Measurements from ENCODE around the gene UNC5B. TPM values are rescaled to one million over a fixed set of nuclear protein-coding genes. Genes with fewer than 3 reads are reported as not detected.

The UNC5B gene
- total and polyA plus RNA-seq, 2 experiments from 2014 or later: 12.7 to 15.5 TPM

- Histone ChIP-seq H4K20me1 (ENCODE audit: insufficient read depth, poor library complexity, severe bottlenecking) (no peaks in the 10 kb centered on the region), H3K9me2 (replicated peaks; ENCODE audit: insufficient read depth) (no peaks in the 10 kb centered on the region)
These were observed 85.0 kb downstream of the UNC5B start for GRCh38 chr10:71297343-71297742.

DNA sequence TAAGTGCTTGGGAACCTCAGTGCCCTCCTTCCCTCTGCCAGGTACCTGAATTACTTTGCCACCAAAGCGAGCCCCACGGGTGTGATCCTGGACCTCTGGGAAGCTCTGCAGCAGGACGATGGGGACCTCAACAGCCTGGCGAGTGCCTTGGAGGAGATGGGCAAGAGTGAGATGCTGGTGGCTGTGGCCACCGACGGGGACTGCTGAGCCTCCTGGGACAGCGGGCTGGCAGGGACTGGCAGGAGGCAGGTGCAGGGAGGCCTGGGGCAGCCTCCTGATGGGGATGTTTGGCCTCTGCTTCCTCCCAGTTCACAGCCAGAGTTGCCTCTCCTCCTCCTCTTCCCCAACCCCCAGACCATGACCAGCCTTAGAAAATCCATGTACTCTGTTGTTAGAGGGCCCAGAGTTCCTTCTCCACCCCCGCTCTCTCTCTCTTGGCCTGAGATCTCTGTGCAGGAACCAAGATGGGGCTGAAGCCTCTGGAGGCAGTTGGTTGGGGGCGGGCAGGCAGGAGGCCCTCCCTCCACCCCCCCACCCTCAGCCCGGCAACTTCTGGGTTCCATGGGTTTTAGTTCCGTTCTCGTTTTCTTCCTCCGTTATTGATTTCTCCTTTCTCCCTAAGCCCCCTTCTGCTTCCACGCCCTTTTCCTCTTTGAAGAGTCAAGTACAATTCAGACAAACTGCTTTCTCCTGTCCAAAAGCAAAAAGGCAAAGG is 86.9 kb downstream of the UNC5B start:
- Histone ChIP-seq H3K36me3 (replicated peaks; ENCODE audit: insufficient read depth, low read depth) (no peaks in the 10 kb centered on the region), H2AFZ (no peak overlapping the region), H3K9me2 (replicated peaks; ENCODE audit: insufficient read depth) (no peaks in the 10 kb centered on the region), H3K27me3 (no peaks in the 10 kb centered on the region), H3K9me3 (ENCODE audit: low read depth) (no peaks in the 10 kb centered on the region), H3K4me2 (no peak overlapping the region), H3K4me1 (ENCODE audit: insufficient read depth) (no peaks in the 10 kb centered on the region), H3K4me3 (no peak overlapping the region), H4K20me1 (ENCODE audit: insufficient read depth, poor library complexity, severe bottlenecking) (no peaks in the 10 kb centered on the region), H3K27ac (no peak overlapping the region), H3K79me2 (no peaks in the 10 kb centered on the region)
- no peak for DNase-seq (ENCODE audit: low spot score)
- TF ChIP-seq EZH2phosphoT487 (IDR thresholded peaks at IDR 0.05; ENCODE audit: low read depth, severe bottlenecking, unreplicated experiment): no peak
- no peak for TF ChIP-seq CTCF (IDR thresholded peaks at IDR 0.05; ENCODE audit: poor library complexity)
- WGBS (ENCODE audit: low lambda C conversion rate, missing lambda C conversion rate): 93% methylated on average over 14 of the region's 14 CpGs

More at GRCh38 chr10:71297343-71297742, 85.0 kb downstream of the UNC5B start:
- no peak overlapping the region for H3K27ac ChIP-seq
- H3K36me3 ChIP-seq (replicated peaks; ENCODE audit: insufficient read depth, low read depth): no peaks in the 10 kb centered on the region
- H3K9me3 ChIP-seq (ENCODE audit: low read depth): no peaks in the 10 kb centered on the region
- no peak for TF ChIP-seq CTCF (IDR thresholded peaks at IDR 0.05; ENCODE audit: poor library complexity)
- TF ChIP-seq EZH2 (IDR thresholded peaks at IDR 0.05; ENCODE audit: borderline replicate concordance): no peak
- no peak for TF ChIP-seq EZH2phosphoT487 (IDR thresholded peaks at IDR 0.05; ENCODE audit: low read depth, severe bottlenecking, unreplicated experiment)
- DNase-seq (ENCODE audit: low spot score): no peak
- no peak overlapping the region for H2AFZ ChIP-seq
- WGBS (ENCODE audit: low lambda C conversion rate, missing lambda C conversion rate): 83% methylated on average over 3 of the region's 3 CpGs
- H3K4me1 ChIP-seq (ENCODE audit: insufficient read depth): no peaks in the 10 kb centered on the region
- H3K4me3 ChIP-seq: no peak overlapping the region
- no peak overlapping the region for H3K4me2 ChIP-seq
- no peaks in the 10 kb centered on the region for H3K79me2 ChIP-seq
- no peaks in the 10 kb centered on the region for H3K27me3 ChIP-seq

GRCh38 chr10:71300555-71301370 is 88.4 kb downstream of the UNC5B start:
- Histone ChIP-seq H3K27me3 (no peaks in the 10 kb centered on the region), H3K79me2 (no peaks in the 10 kb centered on the region), H4K20me1 (ENCODE audit: insufficient read depth, poor library complexity, severe bottlenecking) (no peaks in the 10 kb centered on the region), H2AFZ (no peak overlapping the region), H3K4me2 (no peak overlapping the region), H3K36me3 (replicated peaks; ENCODE audit: insufficient read depth, low read depth) (no peaks in the 10 kb centered on the region), H3K9me2 (replicated peaks; ENCODE audit: insufficient read depth) (no peaks in the 10 kb centered on the region), H3K4me3 (no peak overlapping the region), H3K9me3 (ENCODE audit: low read depth) (no peaks in the 10 kb centered on the region), H3K4me1 (ENCODE audit: insufficient read depth) (no peaks in the 10 kb centered on the region), H3K27ac (no peak overlapping the region)
- TF ChIP-seq EZH2phosphoT487 (IDR thresholded peaks at IDR 0.05; ENCODE audit: low read depth, severe bottlenecking, unreplicated experiment) (no peak), EZH2 (IDR thresholded peaks at IDR 0.05; ENCODE audit: borderline replicate concordance) (no peak), CTCF (IDR thresholded peaks at IDR 0.05; ENCODE audit: poor library complexity) (no peak)
- WGBS (ENCODE audit: low lambda C conversion rate, missing lambda C conversion rate): 93% methylated on average over 16 of the region's 16 CpGs
- DNase-seq (ENCODE audit: low spot score): no peak
